Activated CD8-positive, alpha-beta memory T cell treated with anti-CD3 and anti-CD28 coated beads for 48 hours (primary cell): ENCODE data around the gene LUC7L2.
"Not testable (repeated sequence)": the region's sequence is repeated elsewhere in the genome, so short reads cannot be mapped to it uniquely, and the experiment has no call there.

ENCODE experiments used
- DNase-seq, 3 experiments: peaks; one replicate each; pipeline ENCODE4 v3.0.0-alpha.2; 2020; ENCODE audit warnings: low read depth in 2 of 3, low spot score in 2 of 3

The LUC7L2 gene

DNA sequence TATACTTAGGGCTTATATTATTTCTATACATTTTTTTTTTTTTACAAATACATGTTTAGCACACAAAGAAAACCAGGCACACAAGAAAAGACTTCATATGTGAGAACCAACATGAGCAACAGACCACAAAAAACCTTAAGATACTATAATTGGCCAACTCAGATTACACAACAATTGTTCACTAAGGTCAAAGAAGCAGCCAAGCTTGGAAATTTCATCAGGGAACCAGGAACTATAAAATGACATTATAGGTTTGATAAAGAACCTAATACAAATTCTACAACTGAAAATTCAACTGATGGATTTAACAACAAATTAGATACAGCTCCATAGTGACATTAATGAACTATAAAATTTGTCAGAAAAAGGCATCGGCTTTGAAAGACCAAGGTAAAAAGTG is 4.4 kb upstream of the LUC7L2 start:
- no peak for DNase-seq

DNA sequence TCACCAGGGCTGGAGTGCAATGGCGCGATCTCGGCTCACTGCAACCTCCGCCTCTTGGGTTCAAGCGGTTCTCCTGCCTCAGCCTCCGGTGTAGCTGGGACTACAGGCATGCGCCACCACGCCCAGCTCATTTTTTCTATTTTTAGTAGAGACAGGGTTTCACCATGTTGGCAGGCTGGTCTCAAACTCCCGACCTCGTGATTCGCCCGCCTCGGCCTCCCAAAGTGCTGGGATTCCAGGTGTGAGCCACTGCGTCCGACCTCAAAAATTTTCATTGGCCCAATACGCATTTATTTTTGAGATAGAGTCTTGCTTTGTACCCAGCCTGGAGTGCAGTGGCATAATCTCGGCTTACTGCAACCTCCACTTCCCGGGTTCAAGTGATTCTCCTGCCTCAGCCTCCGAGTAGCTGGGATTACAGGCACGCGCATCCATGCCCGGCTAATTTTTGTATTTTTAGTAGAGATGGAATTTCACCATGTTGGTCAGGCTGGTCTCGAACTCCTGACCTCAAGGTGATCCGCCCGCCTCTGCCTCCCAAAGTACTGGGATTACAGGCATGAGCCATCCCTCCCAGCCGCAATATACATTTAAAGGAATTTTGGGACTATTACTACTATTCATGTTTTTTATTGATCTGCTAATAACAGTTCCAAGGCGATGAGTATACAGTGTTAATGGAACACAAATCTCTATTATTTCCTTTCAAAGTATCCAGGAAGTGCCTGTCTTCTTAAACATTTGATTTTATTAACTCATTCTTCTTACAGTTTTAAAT is 1.8 kb upstream of the LUC7L2 start:
- not testable (repeated sequence) for DNase-seq

GRCh38 chr7:139358541-139359365 is 941 bp upstream of the LUC7L2 start:
- peak in 1 of 3 experiments; percentile 14 for DNase-seq

DNA sequence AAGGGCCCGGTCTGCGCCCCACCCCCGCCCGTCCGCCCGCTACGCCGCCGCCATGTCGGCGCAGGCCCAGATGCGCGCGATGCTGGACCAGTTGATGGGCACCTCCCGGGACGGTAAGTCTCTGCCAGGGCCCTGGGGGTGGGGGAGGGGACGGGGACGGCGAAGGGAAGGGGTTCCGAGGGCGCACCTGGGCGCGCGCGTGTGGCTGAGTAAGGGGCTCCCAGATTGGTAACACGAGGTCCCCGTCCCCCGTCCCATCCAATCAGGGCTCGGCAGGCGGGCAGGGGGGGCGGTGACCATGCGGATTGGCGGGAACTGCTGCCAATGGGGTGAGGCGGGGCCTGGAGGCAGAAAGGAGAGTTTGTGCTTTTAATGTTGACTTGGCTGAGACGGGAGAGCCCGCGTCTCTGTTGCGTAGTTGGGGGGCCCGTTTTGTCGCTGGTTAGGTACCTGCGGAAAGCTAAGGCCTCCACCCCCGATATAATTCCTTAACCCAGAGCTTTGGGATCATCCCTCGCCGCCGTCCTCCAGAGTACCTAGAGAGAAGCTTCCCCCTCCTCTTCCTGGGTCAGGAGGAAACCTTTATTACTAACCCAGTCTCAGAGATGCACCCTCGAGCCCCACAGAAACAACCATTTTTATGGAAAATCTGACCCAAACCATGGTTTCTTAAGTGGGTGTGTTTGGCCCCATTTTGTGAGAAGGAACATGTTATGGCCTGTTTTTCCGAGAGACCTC is 685 bp downstream of the LUC7L2 start:
- DNase-seq: peak; percentile 95 to 98 (median 96)

GRCh38 chr7:139360948-139361307 is 1.2 kb downstream of the LUC7L2 start:
- DNase-seq: no peak

DNA sequence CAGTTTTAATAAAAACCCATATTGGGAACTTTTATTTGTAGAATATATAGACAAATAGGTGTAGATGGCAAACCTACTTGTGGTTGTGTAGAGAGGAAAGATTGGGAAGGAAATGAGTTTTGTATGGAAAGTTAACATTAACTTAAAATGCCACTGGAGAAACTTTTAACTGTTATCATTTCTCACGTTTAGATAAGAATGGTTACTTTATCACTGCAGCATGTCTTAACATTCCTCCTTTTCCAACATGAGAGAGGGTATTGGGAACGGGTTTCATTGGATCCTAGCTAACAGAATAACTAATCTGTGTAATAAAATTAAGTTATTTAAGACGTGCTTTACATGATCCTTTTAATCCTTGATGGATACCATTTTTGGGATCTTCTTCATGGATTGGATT is 1.8 kb downstream of the LUC7L2 start:
- no peak for DNase-seq

DNA sequence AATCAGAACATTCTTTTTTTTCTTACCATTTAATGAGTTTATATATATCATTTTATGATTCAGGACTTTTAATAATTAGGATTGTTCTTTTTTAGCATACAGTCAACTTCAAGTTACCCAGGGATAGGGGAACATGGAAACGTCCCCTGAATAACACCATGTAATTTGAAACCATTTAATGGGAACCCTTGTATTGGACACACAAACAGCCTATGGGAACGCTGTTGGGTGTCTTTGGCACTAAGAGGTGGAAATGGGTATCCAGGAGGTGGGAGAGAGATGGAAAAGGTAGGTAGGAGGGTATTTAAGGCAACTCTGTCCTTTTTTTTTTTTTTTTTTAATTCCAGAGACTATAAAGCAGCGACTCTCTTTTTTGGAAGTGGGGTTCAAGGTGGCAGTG is 2.6 kb downstream of the LUC7L2 start:
- DNase-seq: no peak

DNA sequence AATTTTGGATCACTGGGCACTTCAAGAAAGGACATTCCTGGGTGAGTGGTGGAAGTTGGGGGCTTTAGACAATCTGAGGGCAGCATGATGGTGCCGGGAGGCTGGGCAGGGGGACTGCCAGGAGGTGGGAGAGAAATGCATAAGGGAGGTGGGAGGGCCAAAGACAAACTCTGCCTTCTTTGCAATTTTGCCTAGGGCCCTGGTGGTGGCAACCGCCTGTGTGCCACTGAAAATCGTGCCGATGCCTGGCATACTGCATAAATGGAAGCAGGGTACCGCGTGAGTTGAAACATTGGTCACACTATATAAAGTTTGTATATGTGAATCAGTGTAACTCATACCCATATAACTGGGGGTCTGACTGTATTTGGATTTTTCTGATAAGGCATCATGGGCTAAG is 3.3 kb downstream of the LUC7L2 start:
- DNase-seq: no peak

DNA sequence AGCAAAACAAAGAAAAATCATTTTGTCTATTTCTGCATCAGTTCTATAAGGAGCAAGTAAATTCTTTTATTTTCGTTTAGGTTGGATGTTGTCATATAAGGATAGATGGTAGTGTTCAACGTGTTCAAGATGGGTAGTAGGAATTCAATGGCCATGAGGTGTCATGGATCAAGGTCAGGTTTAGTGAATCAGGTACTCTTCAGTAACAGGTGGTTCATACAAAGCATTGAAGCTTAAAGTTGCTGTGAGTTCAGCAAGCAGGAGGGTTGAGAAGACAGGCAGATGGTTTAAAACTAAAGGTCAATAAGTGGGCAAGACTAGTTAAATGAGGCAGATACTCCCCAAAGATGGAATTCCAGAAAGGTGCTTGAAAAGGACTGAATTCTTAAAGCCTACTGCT is 5.6 kb downstream of the LUC7L2 start:
- no peak for DNase-seq

GRCh38 chr7:139366400-139366799 is 6.7 kb downstream of the LUC7L2 start:
- DNase-seq: no peak

- no peak for DNase-seq
Observed at GRCh38 chr7:139367438-139368155, 7.9 kb downstream of the LUC7L2 start.

GRCh38 chr7:139370301-139370942 is 10.7 kb downstream of the LUC7L2 start:
- DNase-seq: no peak

DNA sequence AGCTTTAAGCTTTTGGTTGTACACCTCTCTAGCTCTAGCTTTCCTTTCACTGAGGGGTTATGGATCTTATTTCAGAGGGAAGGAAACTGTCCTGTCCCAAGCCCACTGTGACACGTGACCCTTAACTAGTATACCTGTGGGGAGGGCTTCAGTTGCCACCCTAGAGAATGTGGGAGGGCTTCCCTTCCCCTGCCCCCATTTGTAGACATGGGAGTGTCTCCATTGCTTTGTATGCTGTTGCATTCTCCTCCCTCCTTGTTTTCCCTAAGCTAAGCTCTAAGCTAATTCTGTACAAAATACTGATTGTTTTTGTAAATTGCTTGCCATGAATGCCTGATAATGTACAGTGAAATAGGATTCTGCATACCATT is 11.2 kb downstream of the LUC7L2 start:
- no peak for DNase-seq

DNA sequence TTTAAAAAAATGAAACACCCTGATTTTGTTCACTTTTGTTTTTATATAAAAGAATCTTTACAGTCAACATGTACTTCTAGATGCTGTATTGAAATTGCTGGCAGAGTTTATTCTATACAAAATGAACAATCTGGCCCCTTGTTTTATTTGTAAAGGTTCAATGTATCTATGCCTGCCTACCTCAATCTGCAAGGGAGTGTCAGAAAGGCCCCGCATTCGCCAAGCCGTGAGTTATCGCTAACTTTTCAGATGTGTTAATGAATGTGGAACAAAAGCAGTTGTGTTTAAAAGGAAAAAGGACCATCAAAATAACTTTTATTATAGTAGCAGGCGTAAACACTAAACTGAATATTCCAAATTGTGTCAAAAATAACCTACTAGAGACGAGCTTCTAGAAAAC is 14.6 kb downstream of the LUC7L2 start:
- no peak for DNase-seq

GRCh38 chr7:139382439-139382838 is 22.7 kb downstream of the LUC7L2 start:
- no peak for DNase-seq

GRCh38 chr7:139384611-139385010 is 24.9 kb downstream of the LUC7L2 start:
- DNase-seq: no peak

DNA sequence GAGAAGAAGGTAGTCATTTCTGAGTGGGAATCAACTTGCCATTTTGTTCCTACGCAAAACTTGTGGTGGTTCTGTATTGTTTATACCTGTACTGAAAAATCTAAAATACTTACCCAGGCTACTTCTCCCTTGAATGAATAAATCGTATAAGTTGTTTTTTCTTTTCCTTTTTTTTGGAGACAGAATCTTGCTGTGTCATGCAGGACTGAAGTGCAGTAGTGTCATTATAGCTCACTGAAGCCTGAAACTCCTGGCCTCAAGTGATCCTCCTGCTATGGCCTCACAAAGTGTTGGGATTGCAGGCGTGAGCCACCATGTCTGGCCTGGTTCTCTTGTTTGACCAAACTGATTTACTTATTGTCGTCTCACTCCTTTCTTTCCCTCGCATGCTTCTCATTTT is 27.9 kb downstream of the LUC7L2 start:
- DNase-seq: no peak

- DNase-seq: no peak
Observed at GRCh38 chr7:139389091-139389490, 29.4 kb downstream of the LUC7L2 start.

- DNase-seq: no peak
Observed at GRCh38 chr7:139389774-139390173, 30.1 kb downstream of the LUC7L2 start.

GRCh38 chr7:139393621-139394211 is 34.0 kb downstream of the LUC7L2 start:
- no peak for DNase-seq
